H1 (cell line): ENCODE results near the gene FADD.

Experiments
- CHD1 ChIP-seq: IDR thresholded peaks from 2 replicates; pipeline ENCODE4 v1.6.1; 2012; ENCODE audit warnings: low read depth, low read length, improper control_type of control experiment
- EP300 ChIP-seq, 2 experiments: IDR thresholded peaks; 1 replicate in 1 of 2; 2 replicates in 1 of 2; pipeline ENCODE4 v1.6.1; 2011 to 2012; ENCODE audit warnings: low read depth in 2 of 2, low read length in 2 of 2, mild to moderate bottlenecking in 2 of 2, borderline replicate concordance in 1 of 2, inconsistent platforms in 1 of 2, moderate library complexity in 1 of 2
- EZH2 ChIP-seq: fragments of 200-600 bp; sonication (generic); IDR thresholded peaks from 2 replicates; pipeline ENCODE4 v1.7.1; 2012; ENCODE audit warnings: low read depth, mild to moderate bottlenecking, moderate library complexity, low read length, inconsistent platforms; ENCODE audit not compliant: severe bottlenecking
- POLR2AphosphoS5 ChIP-seq: IDR thresholded peaks from 2 replicates; pipeline ENCODE4 v1.6.1; 2011; ENCODE audit warnings: low read depth, low read length
- RFX5 ChIP-seq: IDR thresholded peaks from 2 replicates; pipeline ENCODE4 v1.6.1; 2011; ENCODE audit warnings: low read depth, low read length, improper control_type of control experiment, borderline replicate concordance
- SP1 ChIP-seq: IDR thresholded peaks from 2 replicates; pipeline ENCODE4 v1.6.1; 2011; ENCODE audit warnings: low read depth, low read length
- TAF1 ChIP-seq: IDR thresholded peaks from 2 replicates; pipeline ENCODE4 v1.6.1; 2011; ENCODE audit warnings: mild to moderate bottlenecking, low read depth, low read length

DNA sequence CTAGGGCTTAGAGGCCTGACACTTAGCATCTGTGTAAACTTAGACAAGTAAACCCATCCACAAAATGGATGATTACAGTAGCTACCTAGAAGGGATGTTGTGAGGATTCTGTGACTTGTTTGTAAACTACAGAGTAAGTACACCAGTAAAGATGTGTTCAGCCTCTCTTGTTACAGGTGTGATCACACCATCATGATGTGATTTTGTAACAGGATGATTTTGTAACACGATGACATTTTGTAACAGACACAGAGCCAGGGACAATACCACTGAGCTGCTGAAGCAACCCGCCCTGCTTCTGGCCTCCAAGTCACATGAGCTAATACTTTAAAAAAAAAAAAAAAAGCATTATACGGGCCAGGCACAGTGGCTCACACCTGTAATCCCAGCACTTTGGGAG is 17.0 kb downstream of the FADD start:
- no peak for TF ChIP-seq EP300 (IDR thresholded peaks at IDR 0.05; ENCODE audit: borderline replicate concordance in 1 of 2, low read depth in 2 of 2, low read length in 2 of 2)
- no peak for TF ChIP-seq POLR2AphosphoS5
- TF ChIP-seq RFX5 = no peak
- TF ChIP-seq CHD1 = no peak
- no peak for TF ChIP-seq TAF1
- TF ChIP-seq SP1 = no peak
- TF ChIP-seq EZH2 = no peak
